Osteoblast (primary cell): Measurements from ENCODE around the gene STON1. TPM values are rescaled to one million over a fixed set of nuclear protein-coding genes. Genes with fewer than 3 reads are reported as not detected.

Experiments used
- DNase-seq: peaks from one replicate; pipeline ENCODE4 v3.0.0; 2011; ENCODE audit warnings: low spot score, mixed read lengths; ENCODE audit not compliant: insufficient read length; ENCODE audit errors: missing footprints
- H2AFZ ChIP-seq: 2 replicates; pipeline ENCODE4 v1.6.0; 2011; ENCODE audit warnings: mild to moderate bottlenecking, low read length
- H3K27ac ChIP-seq: 2 replicates; pipeline ENCODE4 v1.5.1; 2011; ENCODE audit warnings: mild to moderate bottlenecking, low read depth, low read length, moderate library complexity
- H3K27me3 ChIP-seq: 2 replicates; pipeline ENCODE4 v1.6.0; 2012; ENCODE audit warnings: mild to moderate bottlenecking, control low read depth, inconsistent platforms, low read length, moderate library complexity; ENCODE audit not compliant: insufficient read depth
- H3K36me3 ChIP-seq: 2 replicates; pipeline ENCODE4 v1.5.1; 2011; ENCODE audit warnings: mild to moderate bottlenecking, low read length, control low read depth, moderate library complexity; ENCODE audit not compliant: insufficient read depth
- H3K4me1 ChIP-seq: 2 replicates; pipeline ENCODE4 v1.5.1; 2011; ENCODE audit warnings: mild to moderate bottlenecking, low read length, control low read depth, moderate library complexity; ENCODE audit not compliant: insufficient read depth
- H3K4me2 ChIP-seq: 2 replicates; pipeline ENCODE4 v1.6.0; 2011; ENCODE audit warnings: mild to moderate bottlenecking, low read length; ENCODE audit not compliant: insufficient read depth
- H3K4me3 ChIP-seq: fragments of 200-600 bp; sonication (generic); 3 replicates; pipeline ENCODE4 v1.5.1; 2012; ENCODE audit warnings: mild to moderate bottlenecking, low read length, inconsistent platforms; ENCODE audit not compliant: insufficient read depth
- H3K79me2 ChIP-seq: 2 replicates; pipeline ENCODE4 v1.6.0; 2012; ENCODE audit warnings: mild to moderate bottlenecking, low read length, control low read depth, inconsistent platforms; ENCODE audit not compliant: insufficient read depth
- H3K9me3 ChIP-seq: 2 replicates; pipeline ENCODE4 v1.5.1; 2011; ENCODE audit warnings: low read depth, low read length, control low read depth
- H4K20me1 ChIP-seq: 2 replicates; pipeline ENCODE4 v1.6.0; 2012; ENCODE audit warnings: mild to moderate bottlenecking, low read length, control low read depth; ENCODE audit not compliant: insufficient read depth
- total RNA-seq: library from RNA; depleted of rRNA; stranded (reverse); fragments of >200 nt; gene quantifications from 2 replicates; pipeline ENCODE4 v1.2.3, GENCODE V29; 2012
- TF ChIP-seq, protein P1 (sequence below): IDR thresholded peaks from 2 replicates; pipeline ENCODE4 v1.5.1; 2011; ENCODE audit warnings: mild to moderate bottlenecking, low read depth, low read length, moderate library complexity; ENCODE audit errors: extremely low read depth

STON1 gene
- total RNA-seq, 1 donor = 15.9 TPM

DNA sequence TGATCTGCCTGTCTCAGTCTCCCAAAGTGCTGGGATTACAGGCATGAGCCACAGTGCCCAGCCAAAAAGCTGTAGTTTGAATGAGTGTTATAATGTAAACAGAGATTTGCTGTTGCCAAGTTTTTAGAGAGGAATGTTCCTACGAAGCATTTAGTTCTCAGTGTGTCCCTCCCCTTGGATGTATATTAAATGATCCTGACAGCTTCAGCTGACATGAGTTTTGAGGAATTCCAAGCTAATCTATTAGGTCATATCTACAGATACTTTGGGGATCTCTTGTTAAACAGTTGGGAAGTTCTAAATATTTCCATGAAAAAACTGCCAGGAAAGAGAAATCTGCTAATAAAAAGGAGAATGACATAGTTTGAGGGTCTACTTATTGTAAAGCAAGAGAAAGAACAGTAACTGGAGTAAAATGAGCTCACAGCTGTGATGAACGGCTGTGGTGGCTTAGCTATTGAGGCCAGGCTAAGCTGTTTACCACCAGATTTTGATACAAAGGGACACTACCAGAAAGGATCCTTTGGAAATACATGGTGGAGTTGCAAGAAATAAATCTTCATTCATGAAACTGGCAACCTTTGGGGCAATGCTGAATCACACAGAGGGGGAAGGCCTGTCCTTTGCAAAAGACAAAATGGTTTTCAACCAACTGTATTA, 2.6 kb upstream of the STON1 start:
- peaks cover under 1% of the 10 kb centered on the region for H3K79me2 ChIP-seq
- no peaks in the 10 kb centered on the region for H4K20me1 ChIP-seq
- TF ChIP-seq, protein P1, sequence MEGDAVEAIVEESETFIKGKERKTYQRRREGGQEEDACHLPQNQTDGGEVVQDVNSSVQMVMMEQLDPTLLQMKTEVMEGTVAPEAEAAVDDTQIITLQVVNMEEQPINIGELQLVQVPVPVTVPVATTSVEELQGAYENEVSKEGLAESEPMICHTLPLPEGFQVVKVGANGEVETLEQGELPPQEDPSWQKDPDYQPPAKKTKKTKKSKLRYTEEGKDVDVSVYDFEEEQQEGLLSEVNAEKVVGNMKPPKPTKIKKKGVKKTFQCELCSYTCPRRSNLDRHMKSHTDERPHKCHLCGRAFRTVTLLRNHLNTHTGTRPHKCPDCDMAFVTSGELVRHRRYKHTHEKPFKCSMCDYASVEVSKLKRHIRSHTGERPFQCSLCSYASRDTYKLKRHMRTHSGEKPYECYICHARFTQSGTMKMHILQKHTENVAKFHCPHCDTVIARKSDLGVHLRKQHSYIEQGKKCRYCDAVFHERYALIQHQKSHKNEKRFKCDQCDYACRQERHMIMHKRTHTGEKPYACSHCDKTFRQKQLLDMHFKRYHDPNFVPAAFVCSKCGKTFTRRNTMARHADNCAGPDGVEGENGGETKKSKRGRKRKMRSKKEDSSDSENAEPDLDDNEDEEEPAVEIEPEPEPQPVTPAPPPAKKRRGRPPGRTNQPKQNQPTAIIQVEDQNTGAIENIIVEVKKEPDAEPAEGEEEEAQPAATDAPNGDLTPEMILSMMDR = no peak
- no peak overlapping the region for H3K4me3 ChIP-seq
- H3K27me3 ChIP-seq = no peaks in the 10 kb centered on the region
- H3K27ac ChIP-seq = no peak overlapping the region
- no peak overlapping the region for H3K4me2 ChIP-seq
- H3K36me3 ChIP-seq = no peaks in the 10 kb centered on the region
- DNase-seq = no peak
- no peak overlapping the region for H2AFZ ChIP-seq
- H3K4me1 ChIP-seq = peaks cover 17% of the 10 kb centered on the region
- H3K9me3 ChIP-seq = no peaks in the 10 kb centered on the region

DNA sequence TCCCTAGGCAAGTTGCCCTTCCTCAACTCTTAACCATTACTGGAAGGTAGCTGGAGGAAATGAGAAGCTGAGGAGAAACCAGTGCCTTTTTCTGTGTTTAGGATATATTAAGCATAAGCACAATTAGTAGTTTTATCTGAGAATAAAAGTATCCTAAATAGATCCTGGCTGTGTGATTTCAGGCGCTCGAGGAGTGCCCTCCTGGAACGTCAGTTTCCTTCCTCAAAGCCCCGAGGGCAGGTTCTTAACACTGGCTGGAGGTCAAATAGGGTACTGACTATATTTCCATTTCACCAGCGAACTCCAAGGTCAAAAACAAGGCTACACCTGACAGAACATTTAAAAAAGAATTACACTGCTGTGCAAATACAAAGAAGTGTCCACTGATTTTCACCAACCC, 1.5 kb upstream of the STON1 start:
- no peak overlapping the region for H2AFZ ChIP-seq
- no peaks in the 10 kb centered on the region for H3K36me3 ChIP-seq
- H3K79me2 ChIP-seq = peaks cover 3% of the 10 kb centered on the region

DNA sequence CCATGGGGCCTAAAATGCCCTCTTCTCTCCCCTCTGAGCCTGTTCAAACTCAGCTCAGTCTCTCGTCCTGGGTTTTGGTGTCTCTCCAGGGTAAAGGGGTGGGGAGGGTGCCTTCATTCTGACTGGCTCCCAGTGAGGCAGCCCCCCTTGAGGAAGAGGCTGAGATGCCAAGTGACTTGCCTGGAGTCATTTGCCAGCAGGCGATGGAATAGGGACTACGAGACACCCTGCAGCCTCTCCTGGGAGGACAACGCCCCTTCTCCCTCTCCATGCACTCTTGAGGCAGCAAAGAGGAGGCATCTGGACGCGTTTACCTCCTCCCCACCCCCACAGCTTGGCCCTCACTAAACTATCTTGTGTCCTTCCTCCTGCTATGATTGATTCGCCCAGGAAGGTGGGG, 760 bp upstream of the STON1 start:
- H3K4me2 ChIP-seq = no peak overlapping the region
- H3K9me3 ChIP-seq = no peaks in the 10 kb centered on the region
- no peak overlapping the region for H2AFZ ChIP-seq
- H4K20me1 ChIP-seq = no peaks in the 10 kb centered on the region
- TF ChIP-seq, protein P1 = no peak
- peaks cover 20% of the 10 kb centered on the region for H3K4me1 ChIP-seq
- DNase-seq = peak; percentile 77
- no peak overlapping the region for H3K27ac ChIP-seq
- H3K36me3 ChIP-seq = no peaks in the 10 kb centered on the region
- no peak overlapping the region for H3K4me3 ChIP-seq
- H3K27me3 ChIP-seq = no peaks in the 10 kb centered on the region
- H3K79me2 ChIP-seq = peaks cover 3% of the 10 kb centered on the region

More for the DNA sequence above, 1.5 kb upstream of the STON1 start:
- H3K9me3 ChIP-seq = no peaks in the 10 kb centered on the region
- no peaks in the 10 kb centered on the region for H4K20me1 ChIP-seq
- H3K4me3 ChIP-seq = no peak overlapping the region
- peak; percentile 31 for DNase-seq
- TF ChIP-seq, protein P1 = no peak
- H3K4me1 ChIP-seq = peaks cover 20% of the 10 kb centered on the region
- no peak overlapping the region for H3K4me2 ChIP-seq
- no peaks in the 10 kb centered on the region for H3K27me3 ChIP-seq
- H3K27ac ChIP-seq = no peak overlapping the region

DNA sequence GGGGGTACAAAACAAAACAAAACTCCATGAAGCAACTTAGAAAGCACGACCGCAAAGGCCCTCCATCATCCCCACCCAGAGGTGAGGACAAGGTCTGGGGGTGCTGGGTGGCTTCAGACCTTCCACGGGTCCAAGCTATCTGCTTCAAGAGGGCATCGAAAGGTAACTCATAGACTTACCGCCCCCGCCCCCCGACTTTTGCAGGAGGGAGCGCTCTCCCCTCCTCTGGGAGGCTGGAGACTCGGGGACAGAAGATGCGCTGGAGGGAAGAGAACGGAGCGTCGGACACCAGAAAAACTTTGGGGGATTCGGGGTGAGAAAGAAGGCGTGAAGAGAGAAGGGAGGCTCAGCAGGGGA, 300 bp upstream of the STON1 start:
- H2AFZ ChIP-seq = peak overlapping the region; percentile 56
- H3K27ac ChIP-seq = no peak overlapping the region
- no peaks in the 10 kb centered on the region for H4K20me1 ChIP-seq
- peak overlapping the region; percentile 93 for H3K4me2 ChIP-seq
- no peak for DNase-seq
- H3K4me1 ChIP-seq = peaks cover 20% of the 10 kb centered on the region
- H3K36me3 ChIP-seq = no peaks in the 10 kb centered on the region
- H3K9me3 ChIP-seq = no peaks in the 10 kb centered on the region
- H3K27me3 ChIP-seq = no peaks in the 10 kb centered on the region
- TF ChIP-seq, protein P1 = no peak
- H3K79me2 ChIP-seq = peaks cover 3% of the 10 kb centered on the region
- peak overlapping the region; percentile 84 for H3K4me3 ChIP-seq
